Measurements from ENCODE around the gene PTGFRN. TPM values are rescaled to one million over a fixed set of nuclear protein-coding genes. Genes with fewer than 3 reads are reported as not detected.
"Not testable (repeated sequence)": the region's sequence is repeated elsewhere in the genome, so short reads cannot be mapped to it uniquely, and the experiment has no call there.

The PTGFRN gene
- total RNA-seq, 1 donor from 2014 or later = 86.9 TPM

DNA sequence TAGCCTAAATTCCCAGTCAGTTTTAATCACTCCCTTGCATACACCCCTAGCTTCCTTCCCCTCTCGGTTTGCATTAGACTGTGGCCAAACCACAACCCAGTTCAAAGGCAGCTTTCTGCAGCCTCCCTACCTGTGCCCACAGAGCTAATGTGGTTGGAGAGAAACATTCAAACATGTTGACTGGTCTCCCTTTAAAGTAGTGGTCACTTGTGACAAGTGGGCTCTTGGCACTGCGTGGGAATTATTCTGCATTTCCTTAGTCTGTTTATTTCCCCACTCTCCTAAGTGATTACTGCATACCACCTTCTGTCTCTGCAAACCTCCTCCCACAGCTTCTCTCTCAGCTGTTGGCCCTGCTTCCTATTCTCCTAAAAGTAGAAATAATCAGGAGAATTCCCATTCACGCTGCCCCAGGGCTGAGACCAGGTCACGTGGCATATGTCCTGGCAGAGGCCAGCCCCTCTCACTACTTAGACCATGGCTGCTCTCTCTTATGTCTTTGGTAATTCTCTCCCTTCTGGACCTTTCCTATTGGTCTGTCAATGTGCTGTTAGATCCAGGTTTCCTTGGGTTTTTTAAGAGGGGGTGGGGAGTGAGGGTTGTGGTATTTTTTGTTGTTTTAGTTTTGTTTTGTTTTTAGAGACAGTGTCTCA, 53.4 kb downstream of the PTGFRN start:
- DNase-seq (ENCODE audit: extremely low read depth, low read depth, low spot score) = no peak

DNA sequence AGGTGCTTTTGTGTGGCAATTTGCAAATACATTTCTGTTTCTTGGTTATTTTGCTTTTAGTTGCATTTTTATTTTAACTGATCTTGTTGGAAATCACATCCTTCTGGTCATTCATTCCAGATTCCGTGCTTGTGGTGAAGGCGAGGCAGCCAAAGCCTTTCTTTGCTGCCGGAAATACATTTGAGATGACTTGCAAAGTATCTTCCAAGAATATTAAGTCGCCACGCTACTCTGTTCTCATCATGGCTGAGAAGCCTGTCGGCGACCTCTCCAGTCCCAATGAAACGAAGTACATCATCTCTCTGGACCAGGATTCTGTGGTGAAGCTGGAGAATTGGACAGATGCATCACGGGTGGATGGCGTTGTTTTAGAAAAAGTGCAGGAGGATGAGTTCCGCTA, 57.1 kb downstream of the PTGFRN start:
- DNase-seq (ENCODE audit: extremely low read depth, low read depth, low spot score) = no peak

DNA sequence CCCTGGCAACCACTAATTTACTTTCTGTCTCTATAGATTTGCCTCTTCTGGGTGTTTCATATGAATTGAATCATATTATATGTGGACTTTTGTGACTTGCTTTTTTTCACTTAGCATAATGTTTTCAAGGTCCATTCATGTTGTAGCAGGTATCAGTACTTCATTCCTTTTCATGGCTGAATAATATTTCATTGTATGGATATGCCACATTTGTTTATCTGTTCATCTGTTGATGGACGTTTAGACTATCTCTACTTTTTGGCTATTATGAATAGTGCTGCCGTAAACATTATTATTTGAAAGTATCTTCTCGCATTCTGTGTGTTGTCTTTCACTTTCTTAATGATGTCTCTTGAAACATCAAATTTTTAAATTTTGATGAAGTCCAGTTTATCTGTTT, 59.0 kb downstream of the PTGFRN start:
- no peak for DNase-seq (ENCODE audit: extremely low read depth, low read depth, low spot score)

DNA sequence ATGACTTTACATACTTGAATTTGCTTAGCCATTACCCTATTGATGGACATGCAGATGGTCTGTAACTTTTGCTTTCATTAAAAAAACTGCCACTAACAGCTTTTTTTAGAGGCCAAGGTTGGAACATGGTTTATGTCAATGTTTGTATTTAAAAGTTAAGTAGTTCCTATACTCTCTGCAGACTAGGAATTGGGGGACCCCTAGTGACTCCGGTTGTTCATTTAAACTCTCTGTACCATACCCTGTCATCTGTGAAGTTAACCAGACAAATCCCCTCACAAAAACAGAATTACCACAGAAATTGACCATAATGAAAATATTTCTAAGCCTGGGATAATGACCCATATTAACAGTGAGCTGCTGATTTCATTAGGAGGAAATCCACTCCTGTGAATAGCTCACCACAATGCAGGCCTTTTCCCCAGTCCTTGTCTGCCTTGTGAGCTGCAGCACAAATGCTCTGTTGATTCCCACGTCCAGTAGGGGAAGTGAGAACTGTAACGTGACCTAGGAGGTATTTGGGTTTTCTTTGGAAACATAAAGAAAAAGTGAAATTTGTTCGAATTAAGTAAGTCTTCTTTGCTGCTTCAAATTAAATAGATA, 61.6 kb downstream of the PTGFRN start:
- no peak for DNase-seq (ENCODE audit: extremely low read depth, low read depth, low spot score)

DNA sequence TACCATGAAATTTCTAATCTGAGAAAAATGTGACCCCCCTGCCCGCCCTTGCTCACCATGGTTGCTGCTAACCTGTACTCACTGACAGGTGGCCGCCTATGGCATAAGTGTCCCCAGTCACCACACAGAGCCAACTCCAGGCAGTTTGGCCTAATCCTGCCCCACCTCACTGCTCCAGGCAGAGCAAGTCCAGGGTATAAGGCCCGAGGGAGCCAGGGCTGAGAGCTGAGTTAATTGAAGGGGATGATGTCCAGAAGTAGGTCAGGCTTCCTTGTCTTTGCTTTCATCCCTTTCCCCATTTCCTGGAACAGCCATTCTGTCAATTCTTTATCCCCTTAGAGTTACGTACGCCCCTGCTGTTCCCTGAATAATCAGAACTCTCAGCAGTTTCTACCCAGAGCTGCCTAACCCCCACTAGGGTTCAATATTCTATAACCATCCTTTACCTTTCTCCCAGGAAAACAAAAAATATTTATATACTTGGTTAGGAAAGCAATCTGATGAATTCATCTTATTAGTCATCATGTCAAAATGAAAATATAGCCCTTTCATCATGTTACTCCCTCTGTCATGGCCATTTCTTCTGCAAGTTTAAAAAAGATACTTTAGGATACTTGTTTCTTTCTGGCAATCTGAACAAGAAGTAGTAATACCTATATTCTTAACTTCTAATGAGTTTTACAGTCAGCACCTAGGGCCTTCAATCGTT, 62.4 kb downstream of the PTGFRN start:
- no peak for DNase-seq (ENCODE audit: extremely low read depth, low read depth, low spot score)

DNA sequence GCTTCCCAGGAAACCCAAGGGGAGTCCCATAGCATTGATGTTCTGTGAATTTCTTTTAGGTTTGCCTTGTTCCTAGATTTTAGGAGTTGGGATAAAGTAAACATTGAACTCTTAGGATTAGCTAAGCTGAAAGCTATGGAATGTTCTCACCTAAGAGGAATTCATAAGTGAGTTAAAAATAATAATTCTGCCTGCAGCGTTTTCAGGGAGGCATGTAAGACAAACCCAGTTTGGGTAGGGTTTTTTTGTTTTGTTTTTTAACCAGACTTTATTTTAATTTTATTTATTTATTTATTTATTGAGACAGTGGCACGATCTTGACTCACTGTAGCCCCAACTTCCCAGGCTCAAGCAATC, 62.9 kb downstream of the PTGFRN start:
- no peak for DNase-seq (ENCODE audit: extremely low read depth, low read depth, low spot score)

DNA sequence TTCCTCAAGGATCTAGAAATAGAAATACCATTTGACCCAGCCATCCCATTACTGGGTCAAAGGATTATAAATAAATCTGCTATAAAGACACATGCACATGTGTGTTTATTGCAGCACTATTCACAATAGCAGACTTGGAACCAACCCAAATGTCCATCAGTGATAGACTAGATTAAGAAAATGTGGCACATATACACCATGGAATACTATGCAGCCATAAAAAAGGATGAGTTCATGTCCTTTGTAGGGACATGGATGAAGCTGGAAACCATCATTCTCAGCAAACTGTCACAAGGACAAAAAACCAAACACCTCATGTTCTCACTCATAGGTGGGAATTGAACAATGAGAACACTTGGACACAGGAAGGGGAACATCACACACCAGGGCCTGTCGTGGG, 70.6 kb downstream of the PTGFRN start:
- DNase-seq (ENCODE audit: extremely low read depth, low read depth, low spot score) = not testable (repeated sequence)

DNA sequence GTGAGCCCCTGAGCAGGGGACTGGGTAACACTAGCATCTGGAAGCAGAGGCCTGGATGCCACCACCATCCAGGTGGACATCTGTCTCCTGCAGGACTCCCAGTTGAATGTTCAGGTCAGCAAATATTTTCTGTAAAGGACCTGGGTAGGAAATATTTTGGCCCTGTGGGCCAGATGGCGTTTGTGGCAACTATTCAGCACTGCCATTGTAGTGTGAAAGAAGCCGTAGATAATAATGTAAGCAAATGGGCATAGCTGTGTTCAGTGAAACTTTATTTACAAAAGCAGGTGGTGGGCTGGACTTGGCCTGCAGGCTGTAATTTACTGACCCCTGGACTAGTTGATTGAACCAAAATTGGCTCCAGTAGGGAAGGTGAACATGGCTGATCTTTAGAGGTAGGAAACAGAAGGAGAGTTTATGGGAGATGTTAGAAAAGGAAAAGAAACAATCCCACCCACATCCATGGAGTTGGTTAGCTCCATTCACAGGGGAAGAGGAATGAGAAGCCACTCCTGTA, 71.9 kb downstream of the PTGFRN start:
- no peak for DNase-seq (ENCODE audit: extremely low read depth, low read depth, low spot score)

DNA sequence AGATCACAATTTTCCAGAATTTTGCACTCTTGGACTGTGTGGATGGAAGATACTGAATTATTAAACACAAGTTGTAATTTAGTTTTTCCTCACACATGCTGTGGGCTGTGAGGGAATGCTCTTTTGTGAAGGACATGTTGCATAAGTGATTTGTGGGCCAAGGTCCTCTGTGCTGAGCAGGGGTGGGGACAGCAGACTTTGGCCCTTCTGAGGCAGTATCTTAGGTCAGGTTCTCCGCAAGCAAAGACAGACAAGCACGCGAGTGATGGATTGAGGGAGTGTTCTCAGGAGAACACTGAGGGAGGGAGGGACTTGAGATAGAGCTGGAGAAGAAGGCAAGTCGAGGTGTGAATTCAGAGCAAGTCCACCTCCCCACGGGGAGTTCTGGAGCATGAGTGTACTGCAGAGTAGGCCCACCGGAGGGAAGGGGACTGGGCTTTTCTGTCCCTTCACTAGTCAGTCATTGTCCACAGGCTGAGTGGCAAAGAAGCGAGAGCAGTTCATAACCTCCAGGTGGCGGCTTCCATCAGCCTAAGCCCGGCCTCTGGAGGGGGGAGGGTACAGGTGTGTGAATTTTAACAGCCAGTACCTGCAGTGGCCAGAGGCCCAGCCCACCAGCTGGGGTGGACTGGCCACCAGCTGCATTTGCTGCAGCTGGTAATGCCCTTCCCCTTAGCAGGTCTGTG, 72.7 kb downstream of the PTGFRN start:
- DNase-seq (ENCODE audit: extremely low read depth, low read depth, low spot score) = no peak

DNA sequence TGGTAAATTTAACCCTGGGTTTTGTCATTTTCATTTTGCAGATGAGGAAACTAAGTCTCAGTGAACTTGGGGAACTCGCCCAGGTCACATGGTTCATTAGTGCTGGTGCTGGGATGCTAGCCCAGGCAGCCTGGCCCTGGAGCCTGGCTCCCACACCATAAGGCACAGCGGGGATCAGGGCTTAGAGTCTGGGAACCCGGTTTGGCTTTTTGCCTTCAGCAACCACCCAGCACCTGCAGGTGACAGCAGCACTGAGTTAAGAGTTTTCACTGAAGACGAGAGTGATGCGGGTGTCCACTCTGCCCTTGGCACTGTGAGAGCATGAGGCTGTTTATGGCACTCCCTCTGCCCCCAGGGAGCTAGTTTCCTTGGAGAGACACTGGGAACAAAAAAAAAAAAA, 73.4 kb downstream of the PTGFRN start:
- no peak for DNase-seq (ENCODE audit: extremely low read depth, low read depth, low spot score)

DNA sequence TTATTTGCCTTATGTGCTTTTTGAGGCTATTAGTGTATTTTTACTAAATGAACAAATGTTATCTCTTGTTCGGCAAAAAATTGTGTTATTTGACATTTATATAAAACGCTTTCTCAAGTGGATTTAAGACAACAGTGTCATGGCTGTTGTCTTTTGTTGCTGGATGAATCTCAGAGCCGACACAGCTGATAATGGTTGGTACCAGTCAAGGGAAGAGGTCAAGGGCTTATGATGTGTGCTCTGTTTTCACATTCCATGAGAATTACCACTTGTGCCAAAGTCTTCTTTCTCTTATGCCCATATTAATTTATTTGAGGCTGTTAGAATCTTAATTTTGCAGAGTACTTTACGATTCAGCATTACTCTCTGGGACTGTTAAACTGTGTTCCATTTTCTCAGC, 74.0 kb downstream of the PTGFRN start:
- DNase-seq (ENCODE audit: extremely low read depth, low read depth, low spot score) = no peak

DNA sequence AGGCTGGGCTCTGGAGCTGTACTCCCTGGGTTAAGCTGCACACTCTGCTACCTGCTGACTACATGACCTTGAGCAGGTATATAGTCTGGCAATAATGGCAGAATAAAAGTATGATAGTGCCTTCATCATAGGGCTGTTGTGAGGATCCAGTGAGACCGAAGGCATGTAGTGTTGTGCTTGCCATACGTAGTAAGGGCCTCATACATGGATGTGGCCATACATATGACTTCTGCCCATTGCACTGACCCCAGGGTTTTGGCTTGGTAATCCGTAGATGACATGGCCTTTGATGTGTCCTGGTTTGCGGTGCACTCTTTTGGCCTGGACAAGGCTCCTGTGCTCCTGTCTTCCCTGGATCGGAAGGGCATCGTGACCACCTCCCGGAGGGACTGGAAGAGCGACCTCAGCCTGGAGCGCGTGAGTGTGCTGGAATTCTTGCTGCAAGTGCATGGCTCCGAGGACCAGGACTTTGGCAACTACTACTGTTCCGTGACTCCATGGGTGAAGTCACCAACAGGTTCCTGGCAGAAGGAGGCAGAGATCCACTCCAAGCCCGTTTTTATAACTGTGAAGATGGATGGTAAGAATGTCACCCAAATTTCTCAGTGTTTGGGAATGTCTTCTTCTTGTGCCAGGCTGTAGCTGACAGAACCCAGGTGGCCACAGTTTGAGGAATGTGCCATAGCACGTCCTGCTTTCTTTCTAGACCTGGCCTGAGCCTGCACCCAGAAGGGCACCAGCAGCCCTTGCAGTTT, 74.9 kb downstream of the PTGFRN start:
- no peak for DNase-seq (ENCODE audit: extremely low read depth, low read depth, low spot score)

DNA sequence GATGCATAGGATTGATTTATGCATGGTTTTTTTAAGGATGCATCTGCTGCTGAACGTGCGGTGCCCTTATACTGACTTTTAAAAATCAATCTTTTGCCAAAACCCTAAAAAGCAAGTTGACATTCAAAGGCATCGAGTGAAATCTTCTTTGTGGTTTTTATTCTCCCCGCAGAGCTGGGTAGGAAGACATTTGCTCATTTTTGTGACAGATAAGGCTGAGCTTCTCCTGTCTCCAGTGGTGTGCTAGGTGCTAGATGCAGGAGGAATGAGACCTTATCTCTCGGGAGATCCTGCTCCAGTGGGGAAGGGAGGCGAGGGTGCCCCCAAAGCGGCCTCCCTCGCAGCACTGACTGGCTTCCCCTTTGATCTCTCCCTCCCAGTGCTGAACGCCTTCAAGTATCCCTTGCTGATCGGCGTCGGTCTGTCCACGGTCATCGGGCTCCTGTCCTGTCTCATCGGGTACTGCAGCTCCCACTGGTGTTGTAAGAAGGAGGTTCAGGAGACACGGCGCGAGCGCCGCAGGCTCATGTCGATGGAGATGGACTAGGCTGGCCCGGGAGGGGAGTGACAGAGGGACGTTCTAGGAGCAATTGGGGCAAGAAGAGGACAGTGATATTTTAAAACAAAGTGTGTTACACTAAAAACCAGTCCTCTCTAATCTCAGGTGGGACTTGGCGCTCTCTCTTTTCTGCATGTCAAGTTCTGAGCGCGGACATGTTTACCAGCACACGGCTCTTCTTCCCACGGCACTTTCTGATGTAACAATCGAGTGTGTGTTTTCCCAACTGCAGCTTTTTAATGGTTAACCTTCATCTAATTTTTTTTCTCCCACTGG, 76.9 kb downstream of the PTGFRN start:
- no peak for DNase-seq (ENCODE audit: extremely low read depth, low read depth, low spot score)

DNA sequence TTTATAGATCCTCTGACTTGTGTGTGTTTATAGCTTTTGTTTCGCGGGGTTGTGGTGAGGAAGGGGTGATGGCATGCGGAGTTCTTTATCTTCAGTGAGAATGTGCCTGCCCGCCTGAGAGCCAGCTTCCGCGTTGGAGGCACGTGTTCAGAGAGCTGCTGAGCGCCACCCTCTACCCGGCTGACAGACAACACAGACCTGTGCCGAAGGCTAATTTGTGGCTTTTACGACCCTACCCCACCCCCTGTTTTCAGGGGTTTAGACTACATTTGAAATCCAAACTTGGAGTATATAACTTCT, 77.5 kb downstream of the PTGFRN start:
- no peak for DNase-seq (ENCODE audit: extremely low read depth, low read depth, low spot score)

DNA sequence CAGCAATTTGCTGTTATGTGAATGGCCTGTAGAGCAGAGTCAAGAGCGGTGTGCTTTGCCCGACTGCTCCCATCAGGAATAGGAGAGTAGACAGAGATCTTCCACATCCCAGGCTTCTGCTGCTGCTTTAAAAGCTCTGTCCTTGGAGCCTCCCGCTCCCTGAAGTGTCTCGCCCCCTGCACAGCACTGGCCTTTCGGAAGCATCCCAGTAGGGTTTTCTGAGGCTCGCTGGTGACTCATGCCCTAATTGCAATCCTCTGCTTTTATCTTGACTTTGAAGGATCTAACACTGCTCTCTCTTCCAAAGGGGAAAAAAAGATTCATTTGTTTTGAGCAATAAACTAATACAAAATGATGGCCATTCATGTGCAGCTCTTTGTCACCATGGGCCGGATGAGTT, 78.5 kb downstream of the PTGFRN start:
- no peak for DNase-seq (ENCODE audit: extremely low read depth, low read depth, low spot score)

DNA sequence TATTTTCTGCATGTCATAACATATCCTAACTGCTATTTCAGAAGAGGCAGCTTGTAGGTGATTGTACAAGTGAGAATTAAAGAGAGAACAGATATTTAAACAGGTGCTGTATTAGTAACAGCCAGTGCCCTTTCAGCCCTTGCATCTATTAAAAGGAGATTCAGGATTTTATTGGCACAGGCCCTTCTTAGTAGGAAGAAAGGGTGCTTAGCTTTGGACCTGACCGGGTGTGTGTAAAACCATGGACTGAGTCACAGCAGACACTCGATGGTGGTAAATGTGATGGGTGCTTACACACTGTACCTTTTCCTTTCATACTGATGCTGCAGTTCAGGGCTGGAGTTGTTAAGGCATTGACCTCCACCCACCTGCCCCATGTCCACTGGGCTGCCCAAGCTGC, 79.2 kb downstream of the PTGFRN start:
- no peak for DNase-seq (ENCODE audit: extremely low read depth, low read depth, low spot score)

DNA sequence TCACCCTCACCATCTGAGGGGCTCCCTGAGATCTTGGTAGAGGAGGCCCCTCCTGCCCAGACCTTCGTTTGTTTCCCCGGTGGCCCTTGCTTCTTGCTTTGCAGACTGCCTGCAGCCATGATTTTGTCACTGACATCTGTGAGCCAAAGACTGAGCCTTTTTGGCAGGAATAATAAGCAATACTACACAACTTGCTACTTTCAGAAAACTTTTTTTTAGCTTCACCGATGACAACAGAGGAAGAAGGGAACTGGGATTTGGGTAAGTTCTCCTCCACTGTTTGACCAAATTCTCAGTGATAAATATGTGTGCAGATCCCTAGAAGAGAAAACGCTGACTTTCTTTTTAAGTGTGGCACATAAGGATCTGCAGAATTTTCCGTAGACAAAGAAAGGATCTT, 80.1 kb downstream of the PTGFRN start:
- no peak for DNase-seq (ENCODE audit: extremely low read depth, low read depth, low spot score)

DNA sequence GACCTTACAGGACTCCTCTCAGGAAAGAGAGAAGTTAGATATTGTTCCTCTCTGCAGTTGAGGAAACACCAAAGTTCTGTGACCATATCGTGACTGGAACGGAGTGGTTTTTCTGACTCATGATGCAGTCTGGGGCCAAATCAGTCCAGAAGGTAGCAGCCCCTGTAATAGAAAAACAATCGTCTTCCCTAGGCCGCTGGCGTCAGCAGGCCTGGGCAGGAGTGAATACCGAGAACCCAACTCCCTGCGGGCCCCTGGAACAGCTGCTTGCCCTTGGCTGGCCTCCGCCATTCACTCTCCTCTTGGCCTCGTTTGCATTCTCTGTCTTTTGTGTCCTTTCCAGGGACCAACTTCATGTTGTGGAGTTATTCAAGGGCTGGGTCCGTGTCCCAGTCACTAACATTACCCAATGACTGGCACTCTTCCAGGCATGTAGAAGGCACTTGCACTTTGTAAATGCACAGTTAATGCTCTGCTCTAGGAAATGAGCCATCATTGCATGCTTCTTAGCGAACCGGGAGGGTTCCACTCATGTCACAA, 81.0 kb downstream of the PTGFRN start:
- DNase-seq (ENCODE audit: extremely low read depth, low read depth, low spot score) = peak; percentile 85

DNA sequence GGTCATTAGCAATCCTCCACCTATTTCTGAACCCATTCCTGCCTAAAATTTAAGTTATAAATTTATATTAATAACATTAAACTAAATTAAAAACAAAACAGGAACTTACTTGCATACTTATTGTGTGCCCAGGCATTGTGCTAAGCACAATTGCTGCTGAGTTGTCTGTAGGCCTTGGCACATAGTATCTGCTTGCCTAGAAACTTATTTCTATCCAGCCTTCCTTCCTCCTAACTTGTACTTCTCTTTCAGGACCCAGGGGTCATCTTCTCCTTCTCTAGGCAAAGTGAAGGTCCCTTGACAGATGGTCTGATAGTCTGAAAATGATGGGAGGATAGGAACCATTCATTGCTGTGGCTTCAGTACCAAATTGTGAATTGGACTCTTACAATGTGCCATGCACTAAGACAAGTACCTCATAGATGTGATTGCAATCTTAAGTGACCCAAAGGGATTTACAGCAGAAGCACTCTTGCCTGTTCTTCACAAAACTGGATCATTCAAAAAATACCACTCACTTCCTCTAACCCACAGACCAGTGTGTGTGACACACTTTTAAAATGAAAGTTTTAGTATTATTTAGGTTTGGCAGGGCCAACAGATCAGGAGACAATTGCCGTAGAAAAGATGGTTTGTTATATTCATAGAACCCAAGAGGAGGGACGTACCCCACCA, 81.6 kb downstream of the PTGFRN start:
- no peak for DNase-seq (ENCODE audit: extremely low read depth, low read depth, low spot score)

Data from glomerular endothelial cell (primary cell).